GM21515 (cell line): Measurements from ENCODE around the gene NTRK3.

Experiments
- ATAC-seq: cut with Tn5 transposase; IDR thresholded peaks from one replicate; pipeline ENCODE4 v1.9.1; 2021; ENCODE audit not compliant: unreplicated experiment

Gene NTRK3

GRCh38 chr15:88232771-88233201, 23.8 kb downstream of the NTRK3 start:
- ATAC-seq, result no peak

- no peak for ATAC-seq
Measured at GRCh38 chr15:88231909-88232644, 24.5 kb downstream of the NTRK3 start.

- no peak for ATAC-seq
Measured at GRCh38 chr15:88230823-88231222, 25.7 kb downstream of the NTRK3 start.

- ATAC-seq, result no peak
Measured at GRCh38 chr15:88225461-88225860, 31.1 kb downstream of the NTRK3 start.

DNA sequence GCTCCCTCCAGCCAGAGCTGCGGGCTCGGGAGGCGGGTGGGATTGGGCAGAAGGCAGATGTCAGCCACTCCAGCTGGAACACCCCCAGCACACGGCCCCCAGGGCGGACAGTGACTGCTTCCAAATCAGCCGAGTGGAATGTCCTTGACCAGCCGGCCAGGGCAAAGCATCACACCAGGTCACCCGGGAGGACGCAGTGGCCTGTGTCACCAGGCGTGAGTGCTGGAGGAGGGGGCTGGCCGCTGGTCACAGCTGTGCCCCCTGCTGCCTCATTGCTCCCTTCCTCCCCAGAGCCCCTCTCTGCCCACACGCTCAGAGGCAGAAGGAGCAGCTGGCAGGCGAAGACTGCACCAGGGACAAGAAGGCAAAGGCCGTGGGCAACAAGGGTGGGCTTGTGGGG, 33.5 kb downstream of the NTRK3 start:
- ATAC-seq, result no peak

- no peak for ATAC-seq
Measured at GRCh38 chr15:88221836-88222235, 34.7 kb downstream of the NTRK3 start.

- ATAC-seq, result no peak
Measured at GRCh38 chr15:88220443-88221335, 35.9 kb downstream of the NTRK3 start.

- ATAC-seq, result no peak
Measured at GRCh38 chr15:88219623-88220022, 36.9 kb downstream of the NTRK3 start.

- ATAC-seq, result no peak
Measured at GRCh38 chr15:88218557-88219221, 37.9 kb downstream of the NTRK3 start.

DNA sequence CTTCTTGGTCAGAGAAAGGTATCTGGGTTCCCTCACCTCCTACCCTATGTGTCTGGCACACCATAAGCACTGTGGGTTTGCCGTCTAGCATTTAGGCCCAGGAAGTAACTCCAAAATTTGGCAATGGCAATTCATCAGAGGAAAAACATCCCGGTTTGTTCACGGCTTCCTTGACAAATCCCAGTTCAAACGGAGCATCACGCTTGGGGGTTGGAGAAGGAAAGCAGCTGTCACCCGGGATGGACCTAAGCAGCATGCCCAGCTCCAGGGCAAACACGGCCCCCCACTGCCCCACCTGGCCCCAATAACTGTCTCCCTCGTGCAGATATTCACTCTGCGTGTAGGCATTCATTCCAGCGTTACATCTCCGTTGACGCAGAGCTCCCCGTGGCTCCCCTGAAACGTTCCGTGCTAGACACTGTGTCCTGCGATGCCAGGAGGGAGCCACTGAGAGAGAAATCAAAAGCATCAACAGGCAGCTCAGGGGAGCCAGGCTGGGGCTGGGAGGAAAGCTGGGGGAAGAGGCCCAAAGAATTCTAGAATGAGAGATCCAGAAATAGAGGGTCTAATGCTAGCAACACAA, 41.4 kb downstream of the NTRK3 start:
- no peak for ATAC-seq

DNA sequence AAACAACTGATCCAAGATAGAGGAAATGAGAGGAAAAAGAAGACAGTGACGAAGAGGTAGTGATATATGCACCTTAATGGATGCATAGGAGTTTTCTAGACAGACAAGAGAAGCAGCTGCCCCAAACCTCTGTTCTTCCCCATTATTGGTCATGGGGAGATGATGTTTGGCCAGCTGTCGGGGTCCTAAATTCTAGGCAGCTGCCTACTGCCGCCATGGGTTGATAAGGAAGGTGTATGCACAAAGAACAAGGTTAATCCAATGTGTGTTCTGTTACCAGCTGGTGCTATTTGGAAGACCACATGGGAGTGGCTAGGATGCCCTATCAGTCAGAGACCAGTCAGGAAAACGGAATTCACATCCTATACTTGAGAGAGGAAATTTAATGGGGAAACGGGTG, 47.4 kb downstream of the NTRK3 start:
- no peak for ATAC-seq

- no peak for ATAC-seq
Measured at GRCh38 chr15:88208396-88208795, 48.1 kb downstream of the NTRK3 start.

DNA sequence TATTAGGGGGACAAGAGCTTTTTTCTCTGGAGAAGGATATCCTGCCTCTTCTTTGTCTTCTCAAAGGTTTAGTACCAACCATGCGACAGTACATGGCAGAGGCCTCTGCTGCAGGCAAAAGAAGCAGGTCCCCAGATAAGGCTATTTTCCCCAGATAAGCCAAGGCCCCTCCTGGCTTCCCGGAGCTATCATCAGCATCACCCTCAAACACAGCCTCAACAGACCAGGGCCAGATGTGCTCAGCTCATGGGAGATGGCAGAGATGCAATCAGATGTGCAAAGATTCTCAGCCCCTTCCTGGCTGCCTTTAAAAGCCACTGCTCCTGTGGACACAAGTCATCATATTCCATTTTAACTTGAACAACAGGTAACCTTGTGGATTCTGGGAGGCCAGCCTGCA, 49.0 kb downstream of the NTRK3 start:
- no peak for ATAC-seq

- ATAC-seq, result no peak
Measured at GRCh38 chr15:88204584-88204983, 52.0 kb downstream of the NTRK3 start.

DNA sequence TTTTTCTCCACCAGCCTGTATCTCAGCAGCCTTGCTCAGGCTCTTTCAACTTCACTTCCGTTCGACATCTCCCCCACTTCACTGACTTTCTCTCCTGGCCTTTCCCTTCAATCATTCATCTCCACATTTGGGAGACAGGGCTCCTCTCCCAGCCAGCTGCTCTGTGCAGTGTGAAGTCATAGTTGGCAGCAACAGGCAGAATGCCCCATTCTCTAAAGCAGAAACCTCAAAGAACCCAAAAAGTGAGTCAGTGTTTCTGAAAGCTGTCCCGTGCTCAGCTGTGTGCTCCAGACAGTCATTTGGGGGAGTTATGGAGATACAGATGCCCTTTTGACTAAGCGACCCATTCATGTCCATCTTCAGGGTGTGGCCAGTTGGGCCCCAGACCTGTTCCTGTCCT, 54.3 kb downstream of the NTRK3 start:
- ATAC-seq, result no peak

DNA sequence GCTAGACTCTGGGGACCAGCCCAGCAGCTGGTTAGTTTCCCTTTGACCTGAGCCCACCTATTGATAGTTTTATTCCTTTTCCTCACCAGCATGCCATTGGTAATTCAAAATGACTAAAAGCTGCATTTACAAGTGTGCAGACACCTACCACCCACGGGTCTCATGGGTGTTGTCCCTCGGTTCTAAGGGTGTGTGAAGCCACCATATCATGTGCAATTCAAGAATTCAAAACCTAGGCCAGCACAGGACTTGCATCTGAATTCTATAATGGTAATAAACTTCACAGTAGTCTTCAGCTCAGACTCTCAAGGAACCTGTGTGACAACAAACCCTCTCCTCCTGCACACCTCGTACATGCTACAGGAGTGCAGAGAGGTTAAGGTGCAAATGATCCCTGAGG, 55.3 kb downstream of the NTRK3 start:
- no peak for ATAC-seq

GRCh38 chr15:88196961-88197360, 59.6 kb downstream of the NTRK3 start:
- ATAC-seq, result no peak

GRCh38 chr15:88194162-88194561, 62.4 kb downstream of the NTRK3 start:
- ATAC-seq, result no peak

DNA sequence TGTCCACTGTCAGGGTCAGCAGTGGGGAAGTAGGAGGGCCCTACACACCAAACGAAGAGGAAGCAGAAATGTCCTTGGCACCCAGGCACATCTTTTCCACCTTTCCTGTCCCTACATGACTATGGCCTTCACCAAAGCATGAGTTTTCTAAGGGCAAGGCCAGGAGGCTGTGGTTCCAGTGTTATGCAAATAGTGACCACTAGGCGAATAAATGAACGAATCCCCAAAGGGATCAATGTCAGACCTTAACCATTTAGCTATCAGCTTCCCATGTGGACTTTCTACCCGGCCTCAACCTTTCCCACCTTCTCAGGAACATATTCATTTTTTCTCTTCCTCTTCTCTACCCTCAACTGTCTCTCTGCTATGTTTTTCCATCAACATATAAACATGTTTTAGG, 63.1 kb downstream of the NTRK3 start:
- no peak for ATAC-seq

DNA sequence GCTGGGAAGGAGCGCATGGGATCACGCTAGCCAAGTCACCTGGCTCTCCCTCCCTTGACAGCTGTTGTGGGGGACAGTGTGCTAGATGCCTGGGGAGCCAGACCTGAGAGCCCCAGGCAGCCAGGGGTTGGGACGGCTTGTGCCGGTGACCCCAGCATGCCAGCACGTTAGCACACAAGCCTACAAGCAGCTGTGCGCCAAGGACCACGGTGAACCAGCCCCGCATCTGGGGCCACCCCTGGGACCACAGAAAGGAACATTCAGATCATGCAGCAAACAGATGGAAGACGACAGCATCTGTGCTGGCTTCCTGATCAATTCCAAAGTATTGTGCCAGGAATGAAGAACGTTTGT, 64.8 kb downstream of the NTRK3 start:
- no peak for ATAC-seq

- ATAC-seq, result no peak
Measured at GRCh38 chr15:88190232-88190631, 66.3 kb downstream of the NTRK3 start.
